Neuronal stem cell (in vitro differentiated cells): Measurements from ENCODE around the gene ARHGEF4.

ENCODE experiments used
- DNase-seq: peaks from one replicate; pipeline ENCODE4 v3.0.0-alpha.2; 2013; ENCODE audit warnings: low spot score
- H2AFZ ChIP-seq: one replicate; pipeline ENCODE4 v1.6.1; 2013; ENCODE audit warnings: mild to moderate bottlenecking, low read length, inconsistent platforms
- H2AK5ac ChIP-seq: 2 replicates; pipeline ENCODE4 v1.6.1; 2013; ENCODE audit warnings: low read depth, mild to moderate bottlenecking, inconsistent platforms, low read length, moderate library complexity, mixed read lengths
- H2BK120ac ChIP-seq: 2 replicates; pipeline ENCODE4 v1.6.1; 2013; ENCODE audit warnings: low read depth, mild to moderate bottlenecking, inconsistent platforms, low read length, moderate library complexity, mixed read lengths
- H2BK12ac ChIP-seq: one replicate; pipeline ENCODE4 v1.6.1; 2013; ENCODE audit warnings: low read length, inconsistent platforms
- H2BK15ac ChIP-seq: 2 replicates; pipeline ENCODE4 v1.6.1; 2013; ENCODE audit warnings: mild to moderate bottlenecking, low read length, inconsistent platforms, mixed read lengths
- H2BK5ac ChIP-seq: one replicate; pipeline ENCODE4 v1.6.1; 2013; ENCODE audit warnings: inconsistent platforms, mild to moderate bottlenecking, low read length, moderate library complexity
- H3K14ac ChIP-seq: one replicate; pipeline ENCODE4 v1.6.1; 2013; ENCODE audit warnings: low read length, inconsistent platforms
- H3K18ac ChIP-seq: 2 replicates; pipeline ENCODE4 v1.6.1; 2013; ENCODE audit warnings: low read length, inconsistent platforms
- H3K23ac ChIP-seq: 2 replicates; pipeline ENCODE4 v1.6.1; 2013; ENCODE audit warnings: low read depth, mild to moderate bottlenecking, mixed read lengths, low read length, inconsistent platforms; ENCODE audit not compliant: poor library complexity
- H3K27ac ChIP-seq: replicated peaks from 3 replicates; pipeline ENCODE4 v1.5.1; 2013; ENCODE audit warnings: low read length, inconsistent platforms
- H3K27me3 ChIP-seq, 3 experiments: 2 replicates each; pipeline ENCODE4 v1.6.1; 2013; ENCODE audit warnings: low read length in 3 of 3, mild to moderate bottlenecking in 2 of 3, inconsistent platforms in 1 of 3, low read depth in 1 of 3, mixed read lengths in 1 of 3, moderate library complexity in 1 of 3; ENCODE audit not compliant: control insufficient read depth in 3 of 3, insufficient read depth in 3 of 3
- H3K36me3 ChIP-seq, 2 donors: replicated peaks in 1 of 2; 2 replicates each; pipeline ENCODE4 v1.6.1; 2013; ENCODE audit warnings: low read length in 2 of 2; ENCODE audit not compliant: control insufficient read depth in 2 of 2, insufficient read depth in 2 of 2
- H3K4ac ChIP-seq: 2 replicates; pipeline ENCODE4 v1.6.1; 2013; ENCODE audit warnings: inconsistent platforms, mild to moderate bottlenecking, low read length, moderate library complexity
- H3K4me1 ChIP-seq, 2 donors: 1 replicate in 1 of 2; 2 replicates in 1 of 2; pipeline ENCODE4 v1.6.1; 2013; ENCODE audit warnings: low read length in 2 of 2, low read depth in 1 of 2; ENCODE audit not compliant: control insufficient read depth in 2 of 2, insufficient read depth in 1 of 2
- H3K4me2 ChIP-seq: one replicate; pipeline ENCODE4 v1.6.1; 2013; ENCODE audit warnings: mild to moderate bottlenecking, low read length, inconsistent platforms; ENCODE audit not compliant: insufficient read depth, poor library complexity, severe bottlenecking
- H3K4me3 ChIP-seq, 2 donors: 2 replicates each; pipeline ENCODE4 v1.5.1; 2013; ENCODE audit warnings: low read length in 2 of 2, mild to moderate bottlenecking in 2 of 2, inconsistent platforms in 1 of 2, moderate library complexity in 1 of 2
- H3K79me1 ChIP-seq: one replicate; pipeline ENCODE4 v1.6.1; 2013; ENCODE audit warnings: low read depth, mild to moderate bottlenecking, inconsistent platforms, low read length, moderate library complexity
- H3K9ac ChIP-seq: one replicate; pipeline ENCODE4 v1.6.1; 2013; ENCODE audit warnings: mild to moderate bottlenecking, low read depth, low read length, inconsistent platforms; ENCODE audit not compliant: poor library complexity
- H3K9me3 ChIP-seq, 2 donors: replicated peaks in 1 of 2; 2 replicates each; pipeline versions ENCODE3 to v1.6.1; 2013; ENCODE audit warnings: low read length in 2 of 2, mild to moderate bottlenecking in 2 of 2, inconsistent platforms in 1 of 2, low read depth in 1 of 2, mixed read lengths in 1 of 2, moderate library complexity in 1 of 2; ENCODE audit not compliant: control insufficient read depth in 2 of 2, insufficient read depth in 1 of 2
- H4K8ac ChIP-seq: one replicate; pipeline ENCODE4 v1.6.1; 2013; ENCODE audit warnings: low read depth, mild to moderate bottlenecking, inconsistent platforms, low read length, moderate library complexity
- H4K91ac ChIP-seq: one replicate; pipeline ENCODE4 v1.6.1; 2013; ENCODE audit warnings: low read length, low read depth, mild to moderate bottlenecking, inconsistent platforms; ENCODE audit not compliant: poor library complexity
- WGBS, 2 donors: extraction: QIAGEN DNeasy Blood & Tissue Kit; methylation state at CpG; one replicate each; pipeline ENCODE4 v1.1.7; 2013; ENCODE audit warnings: missing lambda C conversion rate in 2 of 2, mixed read lengths in 1 of 2; ENCODE audit not compliant: insufficient read length in 2 of 2, insufficient replicate concordance in 1 of 2; ENCODE audit errors: extremely low coverage in 2 of 2; 5-methylcytosine and 5-hydroxymethylcytosine counted together

ARHGEF4 gene

DNA sequence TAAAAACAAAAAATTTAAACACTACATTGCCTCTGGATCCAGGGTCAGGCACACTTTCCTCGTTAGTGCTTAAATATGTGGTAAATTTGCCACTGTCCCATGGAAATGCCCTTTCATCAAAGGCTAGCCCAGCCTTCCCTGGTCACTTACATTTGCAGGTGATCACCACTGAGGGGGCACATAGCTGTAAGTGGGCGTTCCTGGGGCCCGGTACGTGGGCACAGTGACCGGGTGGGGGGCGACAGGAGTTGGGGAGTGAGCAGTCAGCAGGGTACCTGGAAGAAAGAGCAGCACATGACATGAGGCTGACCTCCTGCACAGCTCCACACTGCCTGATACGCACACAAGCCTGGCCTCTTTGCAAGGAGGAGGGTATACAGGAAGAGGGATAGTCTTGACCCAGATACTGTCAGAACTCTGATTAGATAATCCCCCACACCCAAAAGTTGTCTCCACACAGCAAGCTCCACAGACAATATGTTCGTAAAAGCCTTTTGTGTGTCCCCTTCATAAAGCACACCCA is 216.1 kb downstream of the ARHGEF4 start:
- Histone ChIP-seq H4K91ac (no peak overlapping the region), H2AFZ (no peak overlapping the region), H3K18ac (no peak overlapping the region), H3K9me3 (no peaks in the 10 kb centered on the region), H2BK15ac (no peak overlapping the region), H3K27ac (no peak overlapping the region), H3K9ac (no peak overlapping the region), H3K4ac (no peak overlapping the region), H2BK5ac (no peak overlapping the region), H3K4me3 (peak overlapping the region in 1 of 2 donors; percentile 61), H2BK12ac (no peak overlapping the region), H2BK120ac (no peak overlapping the region), H3K79me1 (peaks cover 7% of the 10 kb centered on the region), H3K27me3 (no peaks in the 10 kb centered on the region), H3K14ac (no peak overlapping the region), H3K36me3 (peaks cover 57 to 100% of the 10 kb centered on the region in 2 donors), H3K4me1 (no peaks in the 10 kb centered on the region), H3K4me2 (no peak overlapping the region), H3K23ac (no peak overlapping the region), H4K8ac (peak overlapping the region; percentile 44), H2AK5ac (no peak overlapping the region)
- no peak for DNase-seq
- no CpG with 5 or more reads among the region's 8 CpGs for WGBS, 2 donors

DNA sequence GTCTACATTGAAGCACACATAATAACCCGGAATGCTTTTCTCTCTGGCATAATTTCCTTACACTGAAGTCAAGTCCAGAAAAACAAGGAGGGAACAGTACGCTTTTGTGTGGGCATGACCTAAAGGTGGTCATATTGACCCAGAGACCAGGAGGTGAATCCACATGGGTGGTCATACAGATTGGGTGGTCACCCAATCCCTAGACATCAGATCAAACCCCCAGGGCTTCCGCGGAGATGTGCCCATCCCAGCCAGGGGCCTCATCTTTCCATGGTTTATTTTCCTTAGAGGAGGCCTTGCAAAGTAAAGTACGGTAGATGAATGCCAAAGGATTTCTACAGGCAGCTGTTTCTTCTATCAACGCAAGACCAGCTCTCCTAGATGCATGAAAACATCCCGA is 217.8 kb downstream of the ARHGEF4 start:
- no peak overlapping the region for H3K4me3 ChIP-seq
- DNase-seq: no peak
- peaks cover 0 to 1% of the 10 kb centered on the region in 2 donors for H3K4me1 ChIP-seq
- no peaks in the 10 kb centered on the region for H3K9me3 ChIP-seq
- peaks cover 12% of the 10 kb centered on the region for H3K79me1 ChIP-seq
- H4K8ac ChIP-seq: no peak overlapping the region
- H3K23ac ChIP-seq: no peak overlapping the region
- WGBS, 2 donors: no CpG with 5 or more reads among the region's 7 CpGs
- peaks cover 55 to 100% of the 10 kb centered on the region in 2 donors for H3K36me3 ChIP-seq
- H3K27me3 ChIP-seq: no peaks in the 10 kb centered on the region
- no peak overlapping the region for H3K4me2 ChIP-seq
- no peak overlapping the region for H3K18ac ChIP-seq
- H2BK5ac ChIP-seq: no peak overlapping the region
- H2BK15ac ChIP-seq: no peak overlapping the region
- no peak overlapping the region for H2AK5ac ChIP-seq
- no peak overlapping the region for H3K9ac ChIP-seq
- H4K91ac ChIP-seq: no peak overlapping the region
- no peak overlapping the region for H3K4ac ChIP-seq
- H2BK120ac ChIP-seq: no peak overlapping the region
- no peak overlapping the region for H2BK12ac ChIP-seq
- H2AFZ ChIP-seq: no peak overlapping the region
- H3K14ac ChIP-seq: no peak overlapping the region
- H3K27ac ChIP-seq: no peak overlapping the region

DNA sequence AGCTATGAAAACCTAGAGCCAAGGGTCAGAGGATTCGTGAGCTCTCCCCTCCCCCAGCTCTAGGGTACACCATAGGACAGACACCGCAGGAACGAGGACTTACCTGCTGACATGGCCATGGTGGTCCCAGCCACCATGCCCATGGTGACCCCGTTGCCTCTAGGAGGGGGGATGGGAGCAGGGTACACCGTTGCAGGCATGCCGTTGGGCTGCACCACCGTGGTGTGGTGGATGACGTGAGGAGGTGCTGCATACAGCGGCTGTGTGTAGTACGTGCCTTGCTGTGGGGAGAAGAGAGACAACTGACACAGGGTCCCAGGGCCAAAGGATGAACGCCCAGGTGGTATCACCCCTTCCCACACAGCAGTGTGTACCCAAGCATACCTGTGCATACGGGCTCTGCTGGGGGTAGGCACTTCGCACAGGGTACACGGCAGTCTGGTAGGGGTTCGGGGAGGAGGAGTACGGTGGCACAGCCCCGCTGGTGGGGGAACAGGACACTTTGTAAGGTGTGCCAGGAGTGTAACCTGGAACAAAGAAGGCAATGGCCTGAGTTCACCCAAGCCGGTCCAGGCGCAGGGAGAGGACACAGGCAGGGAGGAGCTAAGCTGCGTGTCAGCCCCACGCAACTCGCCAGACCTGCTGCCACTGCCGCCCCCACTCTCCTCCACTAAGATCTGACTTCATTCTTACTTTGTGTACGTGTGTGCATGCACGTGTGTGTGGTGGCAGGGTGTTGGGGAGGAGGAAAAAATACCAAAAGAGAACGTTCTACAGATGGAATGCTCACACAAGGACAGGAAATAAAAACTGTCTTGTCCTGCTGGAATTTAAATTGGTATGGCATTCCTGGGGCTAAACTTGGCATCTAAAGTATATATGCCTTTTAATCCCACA is 218.7 kb downstream of the ARHGEF4 start:
- Histone ChIP-seq H3K27me3 (no peaks in the 10 kb centered on the region), H4K8ac (no peak overlapping the region), H3K9me3 (no peaks in the 10 kb centered on the region), H3K14ac (peak overlapping the region; percentile 65), H3K4me1 (peaks cover 0 to 1% of the 10 kb centered on the region in 2 donors), H2BK15ac (no peak overlapping the region), H3K23ac (peak overlapping the region; percentile 52), H3K18ac (no peak overlapping the region), H2AK5ac (no peak overlapping the region), H3K4me3 (peak overlapping the region in 1 of 2 donors; percentile 10), H3K79me1 (peaks cover 12% of the 10 kb centered on the region), H3K27ac (no peak overlapping the region), H2BK5ac (no peak overlapping the region), H3K4ac (no peak overlapping the region), H4K91ac (no peak overlapping the region), H3K4me2 (no peak overlapping the region), H2BK120ac (no peak overlapping the region), H3K36me3 (peaks cover 51 to 100% of the 10 kb centered on the region in 2 donors), H3K9ac (peak overlapping the region; percentile 79), H2BK12ac (peak overlapping the region; percentile 41), H2AFZ (no peak overlapping the region)
- WGBS, 2 donors: no CpG with 5 or more reads among the region's 26 CpGs
- no peak for DNase-seq

DNA sequence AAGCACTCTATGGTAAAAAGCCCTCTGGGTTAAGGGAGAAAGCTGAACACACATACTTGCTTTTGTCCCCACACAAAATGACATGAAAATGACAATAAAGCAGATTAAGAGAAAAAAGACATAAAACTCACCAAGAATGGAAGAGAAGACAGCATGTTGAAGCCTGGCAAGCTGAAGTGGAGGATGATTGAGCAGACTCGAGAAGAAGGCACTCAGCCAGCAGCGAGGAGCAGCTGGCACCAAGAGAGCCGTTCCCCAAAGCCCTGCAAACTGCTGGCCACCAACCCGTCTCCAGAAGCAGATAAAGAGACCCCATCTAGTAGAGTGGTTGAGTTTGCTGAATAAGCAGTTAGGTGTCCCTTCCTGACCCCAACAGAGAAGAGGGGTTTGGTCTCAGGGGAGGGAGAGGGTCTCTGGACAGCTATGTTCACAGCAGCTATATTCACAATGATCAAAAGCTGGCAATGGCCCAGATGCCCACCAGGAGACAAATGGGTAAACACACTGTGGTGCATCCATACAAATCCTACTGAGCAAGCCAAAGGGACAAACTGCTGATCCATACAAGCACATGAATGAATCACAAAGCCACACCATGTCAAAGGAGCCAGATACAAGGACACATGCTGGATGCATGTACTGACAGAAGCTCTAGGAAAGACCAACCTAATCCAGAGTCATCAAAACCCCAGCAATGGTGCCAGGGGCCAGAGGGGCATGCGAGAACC is 219.7 kb downstream of the ARHGEF4 start:
- H3K27ac ChIP-seq: no peak overlapping the region
- no peak overlapping the region for H3K18ac ChIP-seq
- H4K91ac ChIP-seq: no peak overlapping the region
- H3K4ac ChIP-seq: no peak overlapping the region
- peaks cover 0 to 1% of the 10 kb centered on the region in 2 donors for H3K4me1 ChIP-seq
- H3K4me3 ChIP-seq: no peak overlapping the region
- H2AK5ac ChIP-seq: no peak overlapping the region
- H3K27me3 ChIP-seq: no peaks in the 10 kb centered on the region
- no peak overlapping the region for H2BK120ac ChIP-seq
- H3K9me3 ChIP-seq: no peaks in the 10 kb centered on the region
- no peak overlapping the region for H4K8ac ChIP-seq
- no peak for DNase-seq
- H3K36me3 ChIP-seq: peaks cover 48 to 96% of the 10 kb centered on the region in 2 donors
- H2BK12ac ChIP-seq: no peak overlapping the region
- no CpG with 5 or more reads among the region's 5 CpGs for whole genome bisulfite sequencing, 2 donors
- no peak overlapping the region for H3K23ac ChIP-seq
- H2AFZ ChIP-seq: no peak overlapping the region
- H3K4me2 ChIP-seq: no peak overlapping the region
- H3K14ac ChIP-seq: no peak overlapping the region
- no peak overlapping the region for H3K9ac ChIP-seq
- H3K79me1 ChIP-seq: peaks cover 12% of the 10 kb centered on the region
- no peak overlapping the region for H2BK5ac ChIP-seq
- no peak overlapping the region for H2BK15ac ChIP-seq
